Measurements from ENCODE around the gene DEGS2. TPM values are rescaled to one million over a fixed set of nuclear protein-coding genes. Genes with fewer than 3 reads are reported as not detected.

The DEGS2 gene
- total RNA-seq, 1 donor from 2014 or later, result 0.45 TPM

- no peak for DNase-seq (ENCODE audit: low spot score)
These were observed 26.4 kb downstream of the DEGS2 start for GRCh38 chr14:100132903-100133510.

- DNase-seq (ENCODE audit: low spot score), result no peak
These were observed 27.1 kb downstream of the DEGS2 start for GRCh38 chr14:100132161-100132902.

- no peak for DNase-seq (ENCODE audit: low spot score)
These were observed 28.3 kb downstream of the DEGS2 start for GRCh38 chr14:100131181-100131580.

- DNase-seq (ENCODE audit: low spot score), result no peak
These were observed 28.9 kb downstream of the DEGS2 start for GRCh38 chr14:100130521-100130920.

- DNase-seq (ENCODE audit: low spot score), result no peak
These were observed 30.3 kb downstream of the DEGS2 start for GRCh38 chr14:100129161-100129589.

- DNase-seq (ENCODE audit: low spot score), result no peak
These were observed 30.8 kb downstream of the DEGS2 start for GRCh38 chr14:100128688-100129087.

- no peak for DNase-seq (ENCODE audit: low spot score)
These were observed 31.5 kb downstream of the DEGS2 start for GRCh38 chr14:100127853-100128455.

- DNase-seq (ENCODE audit: low spot score), result no peak
These were observed 33.0 kb downstream of the DEGS2 start for GRCh38 chr14:100126401-100126800.

GRCh38 chr14:100124551-100125088 lies 34.8 kb downstream of the DEGS2 start:
- no peak for DNase-seq (ENCODE audit: low spot score)

GRCh38 chr14:100123618-100124017 lies 35.8 kb downstream of the DEGS2 start:
- no peak for DNase-seq (ENCODE audit: low spot score)

- no peak for DNase-seq (ENCODE audit: low spot score)
These were observed 36.8 kb downstream of the DEGS2 start for GRCh38 chr14:100122481-100123223.

GRCh38 chr14:100121643-100122480 lies 37.6 kb downstream of the DEGS2 start:
- DNase-seq (ENCODE audit: low spot score), result no peak

GRCh38 chr14:100120522-100121269 lies 38.7 kb downstream of the DEGS2 start:
- DNase-seq (ENCODE audit: low spot score), result no peak

GRCh38 chr14:100119251-100119650 lies 40.2 kb downstream of the DEGS2 start:
- no peak for DNase-seq (ENCODE audit: low spot score)

GRCh38 chr14:100118396-100119011 lies 40.9 kb downstream of the DEGS2 start:
- DNase-seq (ENCODE audit: low spot score), result no peak

- no peak for DNase-seq (ENCODE audit: low spot score)
These were observed 41.6 kb downstream of the DEGS2 start for GRCh38 chr14:100117633-100118395.

GRCh38 chr14:100117026-100117425 lies 42.4 kb downstream of the DEGS2 start:
- no peak for DNase-seq (ENCODE audit: low spot score)

- no peak for DNase-seq (ENCODE audit: low spot score)
These were observed 43.3 kb downstream of the DEGS2 start for GRCh38 chr14:100116134-100116533.

- no peak for DNase-seq (ENCODE audit: low spot score)
These were observed 43.7 kb downstream of the DEGS2 start for GRCh38 chr14:100115726-100116125.

Measured in mesenteric fat pad (tissue), 1 donor.